HCT116 (cell line): ENCODE data around the gene EP300. TPM values are rescaled to one million over a fixed set of nuclear protein-coding genes. Genes with fewer than 3 reads are reported as not detected.
"Not testable (repeated sequence)": the region's sequence is repeated elsewhere in the genome, so short reads cannot be mapped to it uniquely, and the experiment has no call there.

Experiments
- ATAC-seq: fragments of 200-7000 bp; cut with Tn5 transposase; 2 replicates; pipeline ENCODE4 v1.9.1; 2020; ENCODE audit warnings: mild to moderate bottlenecking, moderate library complexity
- BruUV-seq: library from RNA; stranded (reverse); fragments of 400-500 nt; replicated peaks from 2 replicates; lab custom pipeline; 2021; lab: Mats Ljungman, UMichigan
- CTCF ChIA-PET: fragments of 300-600 bp; sonication (Branson Sonifier 250); formaldehyde crosslinking; loops from one replicate; lab custom pipeline; 2021; ENCODE audit warnings: antibody characterized with exemption; lab: Charles Lee
- POLR2A ChIA-PET: fragments of 300-600, 350-600 bp; sonication (Branson Sonifier 250); formaldehyde crosslinking; loops from one replicate; lab custom pipeline; 2021; ENCODE audit warnings: antibody characterized with exemption; lab: Charles Lee
- RAD21 ChIA-PET, 2 experiments: fragments of 300-600 bp; sonication (Branson Sonifier 250); formaldehyde crosslinking; loops; one replicate each; lab custom pipeline; 2023; ENCODE audit warnings: low total read pairs in 2 of 2; ENCODE audit not compliant: uncharacterized antibody in 2 of 2, unreplicated experiment in 2 of 2, low non-redundant PET in 1 of 2; lab: Charles Lee
- DNase-seq: peaks from one replicate; pipeline ENCODE4 v3.0.0-alpha.2; 2010; ENCODE audit warnings: low read depth, low spot score
- H2AFZ ChIP-seq: fragments of 200-600 bp; shearing (Covaris generic), sonication (generic); 2 replicates; pipeline ENCODE4 v1.6.1; 2017; ENCODE audit warnings: low read depth, mixed run types, mixed read lengths, antibody characterized with exemption, low read length; ENCODE audit not compliant: poor library complexity, severe bottlenecking
- H3K27ac ChIP-seq: 2 replicates; pipeline ENCODE4 v1.5.1; 2012; ENCODE audit warnings: low read depth, low read length
- H3K27me3 ChIP-seq: fragments of 200-600 bp; sonication (generic); 2 replicates; pipeline ENCODE4 v1.6.1; 2016; ENCODE audit warnings: mixed run types, low read length, mixed read lengths; ENCODE audit not compliant: insufficient read depth
- H3K36me3 ChIP-seq, 2 experiments: fragments of 200-500 bp in 1 of 2; fragments of 200-600 bp in 1 of 2; sonication (Bioruptor generic) in 1 of 2; sonication (generic) in 1 of 2; 2 replicates each; pipeline versions ENCODE4 v1.5.1 to v1.6.1; 2014 to 2016; ENCODE audit warnings: low read length in 2 of 2, inconsistent platforms in 1 of 2, mixed read lengths in 1 of 2, mixed run types in 1 of 2; ENCODE audit not compliant: insufficient read depth in 2 of 2, control insufficient read depth in 1 of 2
- H3K4me1 ChIP-seq, 2 experiments: fragments of 200-600 bp in 1 of 2; sonication (generic) in 1 of 2; 2 replicates each; pipeline versions ENCODE4 v1.5.1 to v1.6.1; 2012 to 2017; ENCODE audit warnings: low read length in 2 of 2, inconsistent platforms in 1 of 2, mild to moderate bottlenecking in 1 of 2, mixed read lengths in 1 of 2, mixed run types in 1 of 2, moderate library complexity in 1 of 2; ENCODE audit not compliant: insufficient read depth in 2 of 2, control insufficient read depth in 1 of 2
- H3K4me2 ChIP-seq: fragments of 200-600 bp; sonication (generic); 2 replicates; pipeline ENCODE4 v1.6.1; 2017; ENCODE audit warnings: mixed run types, low read length, mixed read lengths
- H3K4me3 ChIP-seq, 2 experiments: fragments of 200-600 bp in 1 of 2; sonication (generic) in 1 of 2; replicated peaks in 1 of 2; 2 replicates each; pipeline ENCODE4 v1.5.1; 2011 to 2016; ENCODE audit warnings: low read length in 2 of 2, control low read depth in 1 of 2, low read depth in 1 of 2, mild to moderate bottlenecking in 1 of 2, mixed read lengths in 1 of 2, mixed run types in 1 of 2
- H3K79me2 ChIP-seq: fragments of 200-600 bp; sonication (generic); 2 replicates; pipeline ENCODE4 v1.6.1; 2017; ENCODE audit warnings: mild to moderate bottlenecking, mixed run types, low read length, moderate library complexity, mixed read lengths; ENCODE audit not compliant: insufficient read depth
- H3K9ac ChIP-seq: fragments of 200-600 bp; sonication (generic); 2 replicates; pipeline ENCODE4 v1.6.1; 2016; ENCODE audit warnings: low read length, mixed read lengths
- H3K9me2 ChIP-seq: fragments of 200-600 bp; sonication (generic), shearing (Covaris generic); 2 replicates; pipeline ENCODE4 v1.6.1; 2017; ENCODE audit warnings: mixed run types, mild to moderate bottlenecking, moderate library complexity; ENCODE audit not compliant: insufficient read depth
- H3K9me3 ChIP-seq, 2 experiments: fragments of 200-500 bp in 1 of 2; fragments of 200-600 bp in 1 of 2; sonication (Bioruptor generic) in 1 of 2; sonication (generic) in 1 of 2; 2 replicates each; pipeline ENCODE4 v1.6.1; 2014 to 2017; ENCODE audit warnings: low read length in 2 of 2, mixed read lengths in 2 of 2, inconsistent platforms in 1 of 2, low read depth in 1 of 2, mild to moderate bottlenecking in 1 of 2, mixed run types in 1 of 2, moderate library complexity in 1 of 2; ENCODE audit not compliant: control insufficient read depth in 1 of 2, insufficient read depth in 1 of 2
- H4K20me1 ChIP-seq: fragments of 200-600 bp; sonication (generic), shearing (Covaris generic); 2 replicates; pipeline ENCODE4 v1.6.1; 2017; ENCODE audit warnings: mixed run types, mild to moderate bottlenecking, moderate library complexity; ENCODE audit not compliant: insufficient read depth
- ATF3 ChIP-seq: IDR thresholded peaks from 2 replicates; pipeline ENCODE4 v1.6.1; 2012
- CEBPB ChIP-seq: IDR thresholded peaks from 2 replicates; pipeline ENCODE4 v1.6.1; 2012; ENCODE audit warnings: low read depth
- ELF1 ChIP-seq: IDR thresholded peaks from 2 replicates; pipeline ENCODE4 v1.6.1; 2012; ENCODE audit warnings: low read depth, borderline replicate concordance
- EZH2 ChIP-seq: fragments of 200-600 bp; sonication (generic); IDR thresholded peaks from 2 replicates; pipeline ENCODE4 v1.6.1; 2017; ENCODE audit warnings: antibody characterized with exemption, mixed run types
- FOSL1 ChIP-seq: IDR thresholded peaks from 2 replicates; pipeline ENCODE4 v1.6.1; 2012; ENCODE audit warnings: low read depth
- JUND ChIP-seq: IDR thresholded peaks from 2 replicates; pipeline ENCODE4 v1.6.1; 2012
- MAX ChIP-seq: IDR thresholded peaks from 2 replicates; pipeline ENCODE4 v1.6.1; 2012
- REST ChIP-seq: IDR thresholded peaks from 2 replicates; pipeline ENCODE4 v1.6.1; 2012; ENCODE audit warnings: low read depth
- YY1 ChIP-seq: IDR thresholded peaks from 2 replicates; pipeline ENCODE4 v1.6.1; 2011; ENCODE audit warnings: low read length, low read depth, moderate library complexity, mild to moderate bottlenecking; ENCODE audit not compliant: insufficient replicate concordance; ENCODE audit errors: extremely low read depth
- intact Hi-C: fragments of 100-400 bp; cut with micrococcal nuclease; formaldehyde crosslinking; loops from 2 replicates; pipeline ENCODE4 v1.10.0; 2022
- total RNA-seq: library from RNA; stranded (reverse); gene quantifications from one replicate; pipeline ENCODE4 v1.2.1, GENCODE V29; 2021; ENCODE audit not compliant: unreplicated experiment

The EP300 gene
- total RNA-seq, 1 experiment from 2014 or later: 38.8 TPM

GRCh38 chr22:41132550-41132949, 40.2 kb downstream of the EP300 start:
- intact Hi-C loops: loop anchor here (5.0 kb wide), 1 partner anchor 35 kb away; no protein-coding TSS in a partner anchor
- POLR2A ChIA-PET: no interaction called here
- no TSS peak for BruUV-seq

GRCh38 chr22:41140365-41140957, 48.1 kb downstream of the EP300 start:
- Histone ChIP-seq H3K4me1 (no peaks in the 10 kb centered on the region), H3K9me3 (no peaks in the 10 kb centered on the region), H4K20me1 (peaks cover 5% of the 10 kb centered on the region; the same call in 1 of the 2 replicates), H3K27ac (no peak overlapping the region), H3K27me3 (no peaks in the 10 kb centered on the region), H2AFZ (no peak overlapping the region), H3K4me3 (no peak overlapping the region), H3K9me2 (no peaks in the 10 kb centered on the region), H3K79me2 (peaks cover 23% of the 10 kb centered on the region; the same call in 1 of the 2 replicates), H3K4me2 (no peak overlapping the region), H3K36me3 (peaks cover 46 to 71% of the 10 kb centered on the region in 2 experiments), H3K9ac (no peak overlapping the region)
- no peak for DNase-seq
- intact Hi-C loops: no loop called here
- TF ChIP-seq ELF1 (no peak), EZH2 (no peak), ATF3 (no peak), FOSL1 (no peak), REST (no peak), JUND (no peak), YY1 (no peak)
- ChIA-PET CTCF (no interaction called here), RAD21 (no interaction called here), POLR2A (no interaction called here)
- no TSS peak for BruUV-seq
- no peak for ATAC-seq

More at GRCh38 chr22:41132550-41132949, 40.2 kb downstream of the EP300 start:
- no peaks in the 10 kb centered on the region for H3K27me3 ChIP-seq
- no peak for TF ChIP-seq CEBPB
- no peak for TF ChIP-seq MAX
- TF ChIP-seq, all 23 proteins: peak for 0
- DNase-seq (no peak), ATAC-seq (no peak)
- no peak overlapping the region for H3K4me2 ChIP-seq
- H4K20me1 ChIP-seq: 0 out of 2 replicates have a peak, but pooled peaks cover 6% of the 10 kb centered on the region
- ChIA-PET RAD21 (no interaction called here), CTCF (no interaction called here)
- no peak overlapping the region for H3K27ac ChIP-seq
- H3K36me3 ChIP-seq: peaks cover 42 to 60% of the 10 kb centered on the region in 2 experiments; a peak in 3 of 4 replicates
- no peak overlapping the region for H3K4me3 ChIP-seq
- H3K79me2 ChIP-seq: peaks cover 50% of the 10 kb centered on the region
- no peak overlapping the region for H3K9ac ChIP-seq
- no peaks in the 10 kb centered on the region for H3K4me1 ChIP-seq
- no peak overlapping the region for H2AFZ ChIP-seq
- no peaks in the 10 kb centered on the region for H3K9me2 ChIP-seq
- H3K9me3 ChIP-seq: no peaks in the 10 kb centered on the region

GRCh38 chr22:41145921-41146320, 53.5 kb downstream of the EP300 start:
- H3K4me2 ChIP-seq, H3K4me1 ChIP-seq, DNase-seq, H2AFZ ChIP-seq, H3K79me2 ChIP-seq, BruUV-seq, H4K20me1 ChIP-seq, ATAC-seq, H3K4me3 ChIP-seq, CTCF ChIA-PET, H3K9me3 ChIP-seq, H3K9me2 ChIP-seq, RAD21 ChIA-PET, H3K27me3 ChIP-seq, H3K9ac ChIP-seq, POLR2A ChIA-PET, intact Hi-C loops, H3K27ac ChIP-seq: not testable (repeated sequence)
- peaks cover 52 to 65% of the 10 kb centered on the region in 2 experiments for H3K36me3 ChIP-seq
